Body of pancreas (tissue), 4 donors: Measurements from ENCODE around the gene LRFN5. TPM values are rescaled to one million over a fixed set of nuclear protein-coding genes. Genes with fewer than 3 reads are reported as not detected.

Experiments
- ATAC-seq: fragments of 150-250 bp; one replicate; pipeline ENCODE4 v1.9.1; 2016
- DNase-seq, 4 donors: peaks; one replicate each; pipeline ENCODE4 v3.0.0-alpha.2; 2019
- H3K27ac ChIP-seq, 4 donors: fragments of 200-600 bp; sonication (generic); 1 replicate in 3 of 4; 2 replicates in 1 of 4; pipeline versions ENCODE4 v1.5.1 to v1.6.1; 2016 to 2019; ENCODE audit warnings: mild to moderate bottlenecking in 1 of 4, mixed read lengths in 1 of 4, moderate library complexity in 1 of 4
- H3K27me3 ChIP-seq, 2 donors: fragments of 200-600 bp; sonication (generic); one replicate each; pipeline ENCODE4 v1.6.0; 2016; ENCODE audit warnings: mild to moderate bottlenecking in 1 of 2
- H3K36me3 ChIP-seq, 2 donors: fragments of 200-600 bp; sonication (generic); replicated peaks in 1 of 2; 2 replicates each; pipeline ENCODE4 v1.5.1; 2016; ENCODE audit warnings: low read depth in 2 of 2; ENCODE audit not compliant: insufficient read depth in 1 of 2
- H3K4me1 ChIP-seq: fragments of 200-600 bp; sonication (generic); one replicate; pipeline ENCODE4 v1.6.0; 2016
- H3K4me3 ChIP-seq, 2 donors: fragments of 200-600 bp; sonication (generic); 1 replicate in 1 of 2; 2 replicates in 1 of 2; pipeline ENCODE4 v1.5.1; 2016 to 2019
- H3K9me3 ChIP-seq, 3 donors: fragments of 200-600 bp; sonication (generic); 1 replicate in 2 of 3; 2 replicates in 1 of 3; pipeline ENCODE4 v1.5.1; 2016
- CTCF ChIP-seq, 7 experiments: fragments of 450-650 bp in 4 of 7; fragments of 200-600 bp in 3 of 7; sonication (generic) in 3 of 7; IDR thresholded peaks; one replicate each; pipeline ENCODE4 v1.5.1; 2016 to 2019; ENCODE audit warnings: antibody characterized with exemption in 7 of 7
- POLR2A ChIP-seq, 3 donors: fragments of 450-650 bp; IDR thresholded peaks; one replicate each; pipeline ENCODE4 v1.6.1; 2016; ENCODE audit warnings: antibody characterized with exemption in 3 of 3, mild to moderate bottlenecking in 2 of 3
- WGBS, 2 donors: methylation state at CpG; one replicate each; pipeline ENCODE4 v1.1.5; 2017; 5-methylcytosine and 5-hydroxymethylcytosine counted together
- intact Hi-C: fragments of 100-400 bp; cut with DNase I; formaldehyde crosslinking; loops from one replicate; pipeline ENCODE4 v1.15.1; 2023
- total RNA-seq, 2 donors: library from RNA; depleted of rRNA; stranded (reverse); fragments of >200 nt; gene quantifications; one replicate each; pipeline ENCODE4 v1.1.0, GENCODE V29; 2016

Gene LRFN5
- total RNA-seq, 2 donors from 2014 or later: 0.52 to 4.9 TPM

GRCh38 chr14:41642789-41643188 lies 36.1 kb downstream of the LRFN5 start:
- H3K9me3 ChIP-seq: no peaks in the 10 kb centered on the region
- no peak for ATAC-seq
- H3K36me3 ChIP-seq: no peaks in the 10 kb centered on the region
- no peak overlapping the region for H3K4me3 ChIP-seq
- H3K27me3 ChIP-seq: no peaks in the 10 kb centered on the region
- no peak overlapping the region for H3K27ac ChIP-seq
- WGBS, 2 donors: 85 to 87% methylated on average over 2 of the region's 2 CpGs
- H3K4me1 ChIP-seq: no peaks in the 10 kb centered on the region
- TF ChIP-seq POLR2A (IDR thresholded peaks at IDR 0.05) (no peak), CTCF (IDR thresholded peaks at IDR 0.05) (no peak)
- intact Hi-C loops: no loop called here
- no peak for DNase-seq

- 67 to 76% methylated on average over 1 of the region's 1 CpG for WGBS, 2 donors
- intact Hi-C loops: no loop called here
- Histone ChIP-seq H3K27ac (no peak overlapping the region), H3K27me3 (no peaks in the 10 kb centered on the region), H3K4me3 (no peak overlapping the region), H3K36me3 (no peaks in the 10 kb centered on the region), H3K9me3 (no peaks in the 10 kb centered on the region), H3K4me1 (no peaks in the 10 kb centered on the region)
- DNase-seq: no peak
- ATAC-seq: no peak
- TF ChIP-seq CTCF (IDR thresholded peaks at IDR 0.05) (no peak), POLR2A (IDR thresholded peaks at IDR 0.05) (no peak)
These were observed 37.9 kb downstream of the LRFN5 start for GRCh38 chr14:41644606-41645005.

GRCh38 chr14:41650802-41651201 lies 44.1 kb downstream of the LRFN5 start:
- WGBS, 2 donors: 42 to 58% methylated on average over 1 of the region's 1 CpG

GRCh38 chr14:41654196-41654595 lies 47.5 kb downstream of the LRFN5 start:
- intact Hi-C loops: no loop called here
- no peak for ATAC-seq
- DNase-seq: no peak
- Histone ChIP-seq H3K4me1 (no peaks in the 10 kb centered on the region), H3K4me3 (no peak overlapping the region), H3K36me3 (no peaks in the 10 kb centered on the region), H3K9me3 (no peaks in the 10 kb centered on the region), H3K27me3 (no peaks in the 10 kb centered on the region), H3K27ac (no peak overlapping the region)
- TF ChIP-seq CTCF (IDR thresholded peaks at IDR 0.05) (no peak), POLR2A (IDR thresholded peaks at IDR 0.05) (no peak)
- WGBS, 2 donors: 27 to 33% methylated on average over 1 of the region's 1 CpG

More at GRCh38 chr14:41650802-41651201, 44.1 kb downstream of the LRFN5 start:
- TF ChIP-seq CTCF (IDR thresholded peaks at IDR 0.05): no peak
- no peak for TF ChIP-seq POLR2A (IDR thresholded peaks at IDR 0.05)
- no peak overlapping the region for H3K27ac ChIP-seq
- no peaks in the 10 kb centered on the region for H3K9me3 ChIP-seq
- intact Hi-C loops: no loop called here
- no peaks in the 10 kb centered on the region for H3K36me3 ChIP-seq
- no peaks in the 10 kb centered on the region for H3K27me3 ChIP-seq
- DNase-seq (no peak), ATAC-seq (no peak)
- no peaks in the 10 kb centered on the region for H3K4me1 ChIP-seq
- H3K4me3 ChIP-seq: no peak overlapping the region

- ATAC-seq (no peak), DNase-seq (no peak)
- H3K9me3 ChIP-seq: no peaks in the 10 kb centered on the region
- no peak for TF ChIP-seq CTCF (IDR thresholded peaks at IDR 0.05)
- no peak for TF ChIP-seq POLR2A (IDR thresholded peaks at IDR 0.05)
- 31 to 47% methylated on average over 3 of the region's 3 CpGs for WGBS, 2 donors
- no peaks in the 10 kb centered on the region for H3K4me1 ChIP-seq
- no peaks in the 10 kb centered on the region for H3K27me3 ChIP-seq
- H3K4me3 ChIP-seq: no peak overlapping the region
- intact Hi-C loops: no loop called here
- no peak overlapping the region for H3K27ac ChIP-seq
- H3K36me3 ChIP-seq: no peaks in the 10 kb centered on the region
These were observed 56.2 kb downstream of the LRFN5 start for GRCh38 chr14:41662780-41663472.
